CD4-positive, alpha-beta T cell treated with Interleukin-2 at 100 ng/mL for 4 hours (primary cell): Measurements from ENCODE around the gene SERGEF.

Source experiments
- DNase-seq: peaks from one replicate; pipeline ENCODE4 v3.0.0-alpha.2; 2020; ENCODE audit warnings: low spot score

The SERGEF gene

GRCh38 chr11:18012906-18013781, at the start of gene SERGEF:
TSS of gene SERGEF (minus strand) at chr11:18013047. CDS start at chr11:18013010, 37 bp downstream.
- peak; percentile 95 for DNase-seq

DNA sequence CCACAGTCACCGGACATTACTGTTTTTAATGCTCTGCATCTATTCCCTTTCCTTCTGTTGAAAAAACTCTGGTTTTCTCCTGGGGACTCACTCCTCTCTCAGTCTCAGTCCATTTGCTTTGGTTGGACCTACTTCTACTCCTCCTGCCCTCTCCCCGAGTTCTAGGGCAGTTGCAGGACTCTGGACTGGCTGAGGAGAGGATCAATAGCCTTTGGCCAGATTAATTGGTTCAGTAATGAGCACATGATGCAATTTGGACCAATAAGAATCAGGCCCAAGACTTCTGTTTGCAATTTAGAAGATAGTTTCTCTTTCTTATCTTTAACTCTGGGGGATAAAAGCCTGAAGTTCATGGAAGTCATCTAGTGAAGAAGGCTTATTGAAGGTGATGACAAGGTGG, 48.5 kb upstream of the SERGEF start:
- no peak for DNase-seq

DNA sequence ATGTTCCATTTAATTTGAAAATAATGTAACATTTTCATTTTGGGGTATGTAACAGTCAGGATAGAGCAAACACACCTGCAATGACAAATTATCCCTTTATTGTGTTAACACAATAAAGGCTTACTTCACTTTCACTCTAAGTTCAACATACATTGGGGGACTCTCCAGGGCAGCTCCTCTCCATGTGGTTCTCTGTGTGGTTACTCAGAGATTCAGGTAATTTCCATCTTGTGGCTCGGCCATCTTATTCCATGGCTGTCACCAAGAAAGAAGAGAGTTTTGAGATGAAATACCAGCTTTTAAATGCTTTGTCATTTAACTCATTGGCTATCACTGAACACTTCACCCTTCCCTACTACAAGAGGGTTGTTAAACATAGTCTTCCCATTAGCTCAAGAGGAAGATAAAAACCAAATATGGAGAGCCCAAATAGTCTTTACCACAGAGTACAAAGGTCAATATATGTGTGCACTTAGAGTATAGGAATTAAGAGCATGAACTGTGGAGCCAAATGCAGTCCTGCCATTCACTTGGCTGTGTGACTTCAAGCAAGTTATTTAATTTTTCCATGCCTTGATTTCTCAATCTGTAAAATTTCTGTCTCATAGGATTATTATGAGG, 43.8 kb upstream of the SERGEF start:
- no peak for DNase-seq

DNA sequence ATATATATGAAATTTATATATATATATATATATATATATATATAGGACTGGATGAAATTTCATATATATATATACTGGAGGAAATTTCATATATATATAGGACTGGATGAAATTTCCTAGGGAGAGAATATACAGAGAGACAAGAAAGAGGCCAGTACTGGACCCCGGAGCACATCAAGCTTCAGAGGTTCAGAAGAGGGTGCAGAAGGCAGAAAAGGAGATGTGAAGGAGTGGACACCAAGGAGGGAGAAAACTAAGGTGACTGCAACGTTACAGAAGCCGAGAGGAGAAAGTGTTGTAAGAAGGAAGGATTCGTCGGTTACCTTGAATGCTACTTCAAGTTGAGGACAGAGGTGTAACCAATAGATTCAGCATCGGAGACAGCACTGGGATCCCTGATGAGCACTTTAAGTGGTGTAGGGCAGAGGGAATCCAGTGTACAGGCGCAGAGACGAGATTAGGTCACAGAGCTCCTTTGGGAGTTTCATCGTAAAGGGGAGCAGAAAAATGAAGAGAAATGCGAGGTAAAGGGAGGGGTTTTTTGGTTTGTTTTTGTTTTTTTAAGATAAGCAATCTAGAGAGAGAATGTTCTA, 41.8 kb upstream of the SERGEF start:
- DNase-seq = no peak

DNA sequence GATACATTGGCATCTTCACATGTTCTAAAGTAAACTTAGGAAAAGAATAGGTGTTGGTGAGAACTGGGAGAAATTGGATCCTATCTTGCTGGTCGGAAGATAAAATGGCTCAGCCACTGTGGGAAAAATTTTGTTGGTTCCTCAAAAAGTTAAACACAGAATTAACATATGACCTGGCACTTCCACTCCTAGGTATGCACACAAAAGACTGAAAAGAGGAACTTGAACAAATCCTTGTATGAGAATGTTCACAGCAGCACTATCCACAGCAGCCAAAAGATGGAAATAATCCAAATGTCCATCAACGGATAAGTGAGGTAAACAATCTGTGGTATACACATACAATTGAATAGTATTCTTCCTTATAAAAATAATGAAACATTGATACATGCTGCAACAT, 38.0 kb upstream of the SERGEF start:
- no peak for DNase-seq

DNA sequence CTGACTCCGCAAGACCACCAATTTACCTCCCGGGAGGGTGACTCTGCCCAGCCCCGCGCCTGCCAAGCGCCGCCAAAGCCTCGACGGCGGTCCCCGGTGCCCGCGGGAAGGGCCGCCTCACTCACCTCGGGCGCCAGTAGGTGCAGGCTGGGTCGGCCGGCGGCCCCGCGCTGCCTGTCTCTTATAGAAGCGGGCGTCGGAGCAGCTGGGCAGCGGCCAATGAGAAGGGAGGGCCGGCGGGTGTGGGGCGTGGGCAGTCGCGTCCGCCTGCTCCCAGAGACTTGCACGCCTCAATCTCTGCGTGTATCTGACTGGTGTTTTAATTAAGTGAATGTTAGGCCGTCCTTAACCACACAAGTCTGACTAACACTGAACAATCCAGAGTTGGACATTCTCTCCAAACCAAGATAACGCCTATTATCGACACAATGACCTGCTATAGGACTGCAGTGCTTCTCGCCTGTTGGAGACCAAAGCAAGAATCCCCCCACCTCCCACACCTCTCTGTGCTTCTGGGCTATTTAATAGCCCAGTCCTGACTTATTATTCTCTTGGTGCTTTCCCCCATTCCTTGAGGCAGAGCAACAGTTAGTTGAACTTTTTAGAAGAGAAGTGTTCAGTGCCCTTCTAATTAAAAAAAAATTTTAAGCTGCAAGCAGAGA, 33.4 kb upstream of the SERGEF start, which contains the start of gene TPH1:
TPH1 (minus strand) TSS at position 154 of the 662 bp plus-strand sequence. CDS start 5,507 bp downstream, outside the sequence.
- DNase-seq = no peak

GRCh38 chr11:18036456-18036855, 23.6 kb upstream of the SERGEF start:
- DNase-seq = no peak

- DNase-seq = no peak
Measured at GRCh38 chr11:18027475-18027874, 14.6 kb upstream of the SERGEF start.

DNA sequence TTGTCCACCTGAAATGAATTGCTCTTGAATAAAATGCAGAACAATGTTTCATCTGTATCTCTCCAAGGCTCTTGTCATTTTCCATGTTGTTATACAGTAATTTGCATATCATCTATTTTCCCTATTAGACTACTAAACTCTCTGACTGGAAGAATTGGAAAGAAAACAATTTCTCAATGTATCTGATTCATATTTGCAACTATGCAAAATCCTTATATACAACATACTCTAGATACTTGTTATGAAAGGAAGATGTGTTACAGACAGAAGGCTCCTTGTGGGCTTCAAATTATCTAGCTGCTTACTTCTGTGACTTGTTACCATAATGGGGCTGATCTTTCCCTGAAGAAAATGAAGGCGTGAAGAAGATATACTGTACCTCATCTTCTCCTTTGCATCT, 9.6 kb upstream of the SERGEF start:
- no peak for DNase-seq

DNA sequence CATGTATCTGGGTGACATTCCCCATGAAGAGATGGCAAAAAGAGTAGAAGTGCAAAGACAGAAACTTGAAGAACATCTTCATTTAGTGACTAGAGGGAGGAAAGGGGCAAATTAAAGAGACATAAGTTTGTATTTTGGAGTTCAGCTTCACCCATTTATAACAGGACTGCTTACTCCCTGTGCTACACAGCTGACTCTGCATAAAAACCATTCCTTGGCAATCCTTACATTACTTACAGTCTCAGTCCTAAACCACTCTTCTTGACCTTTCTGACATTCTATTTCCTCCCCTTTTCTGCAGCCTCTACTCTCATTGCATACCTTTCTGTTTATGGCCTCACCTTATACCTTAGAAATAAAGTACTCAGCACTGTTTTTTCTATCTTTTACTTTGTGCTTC, 6.8 kb upstream of the SERGEF start:
- no peak for DNase-seq

DNA sequence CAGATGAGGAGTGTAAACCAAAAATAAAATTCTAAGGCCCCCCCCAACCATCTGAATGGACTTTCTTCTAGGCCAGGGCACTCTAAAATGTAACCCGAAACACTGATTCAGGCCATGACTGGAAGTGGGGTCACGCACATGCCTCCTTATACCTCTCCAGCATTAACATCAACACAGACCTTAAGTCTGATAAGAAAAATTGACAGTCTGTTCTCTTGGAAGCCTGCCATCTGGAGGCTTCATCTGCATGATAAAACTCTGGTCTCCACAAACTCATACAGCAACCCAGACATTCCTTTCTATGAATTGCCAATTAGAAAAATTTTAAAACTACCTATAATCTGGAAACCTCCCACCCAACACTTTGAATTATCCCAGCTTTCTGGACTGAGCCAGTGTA, 3.9 kb upstream of the SERGEF start:
- no peak for DNase-seq

DNA sequence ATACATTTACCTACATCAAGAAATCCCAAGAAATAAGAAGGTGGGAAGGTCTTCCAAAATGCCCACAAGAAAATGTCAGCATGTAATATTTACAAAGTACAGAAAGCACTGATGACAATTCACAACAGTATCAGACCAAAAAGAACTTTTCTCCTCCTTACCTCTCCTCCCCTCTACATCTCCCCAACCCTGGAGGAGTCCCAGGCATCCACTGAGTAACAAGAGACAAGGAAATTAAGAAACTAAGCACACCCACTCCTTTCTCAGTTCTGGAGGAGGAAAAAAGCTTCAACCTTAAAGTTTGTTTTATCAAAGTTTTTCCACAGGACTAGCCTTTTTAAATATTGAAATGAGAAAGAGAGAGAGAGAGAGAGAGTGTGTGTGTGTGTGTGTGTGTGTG, 2.0 kb upstream of the SERGEF start:
- no peak for DNase-seq

- DNase-seq = no peak
Measured at GRCh38 chr11:18013790-18014507, 1.1 kb upstream of the SERGEF start.

DNA sequence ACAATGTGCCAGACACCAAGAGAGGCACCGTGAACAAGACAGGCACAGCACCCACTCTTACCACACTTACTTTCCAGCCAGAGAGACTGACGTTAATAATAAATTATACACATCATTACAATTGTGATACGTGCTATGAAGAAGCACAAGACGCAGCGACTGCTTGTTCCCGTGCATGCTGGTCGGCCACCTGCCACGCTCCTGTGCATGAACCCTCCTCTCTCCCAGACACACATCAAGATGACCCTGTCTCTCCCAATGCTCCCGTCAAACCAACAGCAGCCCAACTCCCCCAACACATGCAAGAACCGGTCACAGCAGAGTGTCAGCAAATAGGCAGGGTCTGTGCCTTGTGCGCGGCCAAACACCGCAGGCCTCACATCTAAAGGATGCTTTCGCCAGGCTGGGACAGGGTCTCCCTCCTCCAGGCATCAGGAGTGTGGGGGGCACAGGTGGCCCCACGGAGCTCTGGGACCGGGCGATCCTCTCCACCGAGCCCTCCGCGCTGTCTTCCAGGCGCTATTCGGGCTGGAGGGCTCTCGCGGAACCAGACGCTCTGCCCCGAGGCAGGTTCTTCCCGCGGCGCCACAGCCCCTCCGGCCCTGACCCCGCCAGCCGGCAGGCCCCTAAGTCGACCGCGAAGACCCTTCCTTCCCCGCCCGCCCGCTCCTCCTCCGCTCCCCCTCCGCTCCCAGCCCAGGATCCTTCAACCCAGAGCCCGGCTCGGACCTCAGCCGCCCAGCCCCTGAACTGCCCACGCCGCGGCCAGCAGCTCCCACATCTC, 533 bp downstream of the SERGEF start:
- DNase-seq = peak; percentile 14

DNA sequence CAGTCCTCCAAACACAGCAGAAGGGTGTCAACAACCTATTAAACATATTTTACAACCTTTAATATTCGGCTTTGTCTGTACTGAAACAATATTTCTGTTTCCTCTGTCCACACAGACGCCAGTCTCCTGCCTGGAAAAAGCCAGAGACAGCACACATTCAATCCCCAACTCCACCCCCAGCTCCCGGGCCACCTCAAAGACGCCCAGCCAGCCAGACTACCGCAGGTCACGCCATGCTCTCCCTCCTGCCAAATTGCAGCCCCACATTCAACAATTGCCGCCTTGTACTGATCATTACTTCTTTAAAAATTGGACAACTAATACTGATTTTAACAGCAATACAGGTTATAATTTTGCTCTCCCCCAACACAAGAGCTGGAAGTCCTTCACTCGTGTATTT, 1.2 kb downstream of the SERGEF start:
- DNase-seq = no peak

DNA sequence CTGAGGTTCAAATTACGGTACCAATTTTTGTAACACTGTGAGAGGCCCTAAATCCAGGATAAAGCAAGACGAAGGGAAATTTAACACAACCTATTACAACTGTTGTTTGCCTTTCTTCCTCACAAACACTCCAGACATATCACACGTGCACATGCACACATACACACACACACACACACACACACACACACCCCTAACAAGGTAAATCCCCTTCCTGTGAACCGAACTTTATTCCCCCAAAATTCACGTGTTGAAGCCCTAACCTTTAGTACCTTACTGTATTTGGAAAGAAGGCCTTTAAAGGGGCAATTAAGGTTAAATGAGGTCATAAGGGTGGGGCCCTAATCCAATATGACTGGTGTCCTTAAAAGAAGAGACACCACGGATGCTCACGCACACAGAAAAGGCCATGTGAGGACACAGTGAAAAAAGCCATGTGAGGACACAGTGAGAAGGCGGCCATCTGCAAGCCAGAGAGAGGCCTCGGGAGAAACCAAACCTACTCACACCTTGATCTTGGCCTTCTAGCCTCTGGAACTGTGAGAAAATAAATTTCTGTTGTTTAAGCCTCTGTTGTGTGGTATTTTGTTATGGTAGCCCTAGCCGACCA, 1.8 kb downstream of the SERGEF start:
- DNase-seq = no peak

GRCh38 chr11:18010121-18010670, 2.7 kb downstream of the SERGEF start:
- peak; percentile 29 for DNase-seq

GRCh38 chr11:18005376-18006129, 7.3 kb downstream of the SERGEF start:
- DNase-seq = no peak

- DNase-seq = no peak
Measured at GRCh38 chr11:18001191-18001590, 11.7 kb downstream of the SERGEF start.

DNA sequence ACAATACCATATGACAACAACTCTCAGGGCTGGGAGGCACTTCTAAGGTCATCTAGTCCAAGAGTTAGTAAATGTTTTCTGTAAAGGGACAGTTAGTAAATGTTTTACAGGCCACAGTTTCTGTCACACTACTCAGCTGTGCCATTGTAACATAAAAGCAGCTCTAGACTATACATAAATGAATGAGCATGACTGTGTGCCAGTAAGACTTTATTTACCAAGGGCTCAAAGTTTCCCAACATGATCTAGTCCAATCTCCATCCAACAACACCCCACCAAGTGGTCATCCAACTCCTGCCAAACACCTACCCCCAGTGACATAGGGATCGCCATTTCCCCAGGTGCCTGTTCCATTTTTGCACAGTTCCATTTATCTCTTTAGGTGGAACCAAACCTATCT, 12.1 kb downstream of the SERGEF start:
- DNase-seq = no peak
